Measurements from ENCODE around the gene MALSU1.

DNA sequence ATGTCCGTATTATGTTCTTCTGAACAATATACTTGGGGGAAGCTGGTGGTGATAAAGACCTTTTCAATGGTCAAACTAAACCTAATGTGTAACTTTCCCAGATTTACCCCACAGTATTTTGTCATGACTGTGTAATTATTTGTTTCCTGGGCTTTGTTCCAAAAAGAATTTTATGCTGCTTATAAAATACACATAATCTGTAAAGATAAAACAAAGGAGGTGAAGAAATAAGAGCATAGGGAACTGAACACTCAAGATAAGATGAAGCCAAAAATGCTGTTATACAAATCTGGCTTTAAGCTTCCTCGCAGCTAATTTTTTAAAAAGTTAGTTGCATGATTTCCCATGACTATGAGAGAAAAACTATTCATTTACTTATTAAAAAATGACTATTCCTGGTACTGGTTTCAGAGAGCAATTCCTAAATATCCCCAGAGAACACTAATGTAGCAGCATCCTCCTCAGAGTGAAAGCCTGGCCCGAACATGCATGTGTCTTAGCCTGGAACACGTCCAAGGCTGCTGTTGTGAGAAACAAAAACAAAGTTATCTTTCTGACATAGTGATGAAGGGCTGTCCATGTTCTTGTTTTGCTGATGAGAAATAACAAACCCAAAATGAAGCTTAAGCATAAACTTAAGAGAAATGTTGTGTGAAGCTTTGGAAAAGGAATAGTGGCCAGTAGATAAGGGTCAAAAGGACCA is 33.9 kb downstream of the MALSU1 start:
- TF ChIP-seq, protein P1, sequence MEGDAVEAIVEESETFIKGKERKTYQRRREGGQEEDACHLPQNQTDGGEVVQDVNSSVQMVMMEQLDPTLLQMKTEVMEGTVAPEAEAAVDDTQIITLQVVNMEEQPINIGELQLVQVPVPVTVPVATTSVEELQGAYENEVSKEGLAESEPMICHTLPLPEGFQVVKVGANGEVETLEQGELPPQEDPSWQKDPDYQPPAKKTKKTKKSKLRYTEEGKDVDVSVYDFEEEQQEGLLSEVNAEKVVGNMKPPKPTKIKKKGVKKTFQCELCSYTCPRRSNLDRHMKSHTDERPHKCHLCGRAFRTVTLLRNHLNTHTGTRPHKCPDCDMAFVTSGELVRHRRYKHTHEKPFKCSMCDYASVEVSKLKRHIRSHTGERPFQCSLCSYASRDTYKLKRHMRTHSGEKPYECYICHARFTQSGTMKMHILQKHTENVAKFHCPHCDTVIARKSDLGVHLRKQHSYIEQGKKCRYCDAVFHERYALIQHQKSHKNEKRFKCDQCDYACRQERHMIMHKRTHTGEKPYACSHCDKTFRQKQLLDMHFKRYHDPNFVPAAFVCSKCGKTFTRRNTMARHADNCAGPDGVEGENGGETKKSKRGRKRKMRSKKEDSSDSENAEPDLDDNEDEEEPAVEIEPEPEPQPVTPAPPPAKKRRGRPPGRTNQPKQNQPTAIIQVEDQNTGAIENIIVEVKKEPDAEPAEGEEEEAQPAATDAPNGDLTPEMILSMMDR (IDR thresholded peaks at IDR 0.05; ENCODE audit: low read length): no peak
- no peak for TF ChIP-seq EZH2 (IDR thresholded peaks at IDR 0.05; ENCODE audit: borderline replicate concordance, low read length)
